SH-SY5Y (cell line): ENCODE data around the gene SPC24.

ENCODE experiments used
- GATA2 ChIP-seq: IDR thresholded peaks from 2 replicates; pipeline ENCODE4 v1.6.1; 2011; ENCODE audit warnings: mild to moderate bottlenecking, low read depth, low read length
- GATA3 ChIP-seq: IDR thresholded peaks from 2 replicates; pipeline ENCODE4 v1.6.1; 2011; ENCODE audit warnings: low read depth, mild to moderate bottlenecking, low read length, moderate library complexity

GRCh38 chr19:11098327-11098726 lies 57.3 kb downstream of the SPC24 start:
- TF ChIP-seq GATA3 (no peak), GATA2 (no peak)
